GM12872 (cell line): ENCODE results near the gene WFDC10A.

Source experiments
- CTCF ChIP-seq: IDR thresholded peaks from 3 replicates; pipeline ENCODE4 v1.5.1; 2011; ENCODE audit warnings: low read depth, mild to moderate bottlenecking, low read length, moderate library complexity; ENCODE audit not compliant: insufficient read depth

Gene WFDC10A

GRCh38 chr20:45672765-45673164 lies 43.2 kb downstream of the WFDC10A start:
- no peak for TF ChIP-seq CTCF

GRCh38 chr20:45679650-45680049 lies 50.1 kb downstream of the WFDC10A start:
- no peak for TF ChIP-seq CTCF
